ENCODE measurements around the gene TNFAIP8L3. TPM values are rescaled to one million over a fixed set of nuclear protein-coding genes. Genes with fewer than 3 reads are reported as not detected.

TNFAIP8L3 gene
- total RNA-seq, 4 donors from 2014 or later: 13.4 to 26.4 (median 15.6) TPM

- Histone ChIP-seq H3K4me3 (no peak overlapping the region), H3K9me3 (no peaks in the 10 kb centered on the region), H3K4me1 (peaks cover 7 to 45% (median 36%) of the 10 kb centered on the region in 4 donors), H3K27me3 (no peaks in the 10 kb centered on the region), H3K36me3 (no peaks in the 10 kb centered on the region), H3K27ac (replicated peaks in 1 of 4) (peak overlapping the region; percentile 69 to 82 (median 78))
- no peak for TF ChIP-seq EP300 (IDR thresholded peaks at IDR 0.05)
- no peak for TF ChIP-seq POLR2A (IDR thresholded peaks at IDR 0.05; ENCODE audit: low read depth)
- no peak for TF ChIP-seq POLR2AphosphoS5 (IDR thresholded peaks at IDR 0.05)
- TF ChIP-seq CTCF (IDR thresholded peaks at IDR 0.05): no peak
- no peak for DNase-seq (ENCODE audit: extremely low spot score)
- 73% methylated on average over 7 of the region's 7 CpGs for WGBS
- intact Hi-C loops (cut with DNase I): no loop called here
Measured at GRCh38 chr15:51075826-51076523, 18.7 kb downstream of the TNFAIP8L3 start.

- Histone ChIP-seq H3K36me3 (no peaks in the 10 kb centered on the region), H3K9me3 (no peaks in the 10 kb centered on the region), H3K4me3 (no peak overlapping the region), H3K27ac (replicated peaks in 1 of 4) (peak overlapping the region; percentile 69 to 82 (median 78)), H3K27me3 (no peaks in the 10 kb centered on the region), H3K4me1 (peaks cover 7 to 45% (median 36%) of the 10 kb centered on the region in 4 donors)
- 68% methylated on average over 5 of the region's 5 CpGs for WGBS
- DNase-seq (ENCODE audit: extremely low spot score): no peak
- TF ChIP-seq EP300 (IDR thresholded peaks at IDR 0.05): no peak
- TF ChIP-seq POLR2AphosphoS5 (IDR thresholded peaks at IDR 0.05): no peak
- no peak for TF ChIP-seq CTCF (IDR thresholded peaks at IDR 0.05)
- TF ChIP-seq POLR2A (IDR thresholded peaks at IDR 0.05; ENCODE audit: low read depth): no peak
- intact Hi-C loops (cut with DNase I): no loop called here
Measured at GRCh38 chr15:51075364-51075763, 19.3 kb downstream of the TNFAIP8L3 start.

- H3K27me3 ChIP-seq: no peaks in the 10 kb centered on the region
- 92% methylated on average over 5 of the region's 5 CpGs for WGBS
- H3K4me3 ChIP-seq: no peak overlapping the region
- peak overlapping the region; percentile 69 to 82 (median 78) for H3K27ac ChIP-seq (replicated peaks in 1 of 4)
- no peak for DNase-seq (ENCODE audit: extremely low spot score)
- no peaks in the 10 kb centered on the region for H3K9me3 ChIP-seq
- H3K36me3 ChIP-seq: no peaks in the 10 kb centered on the region
- H3K4me1 ChIP-seq: peaks cover 7 to 45% (median 36%) of the 10 kb centered on the region in 4 donors
- intact Hi-C loops (cut with DNase I): no loop called here
- TF ChIP-seq POLR2A (IDR thresholded peaks at IDR 0.05; ENCODE audit: low read depth): no peak
- no peak for TF ChIP-seq CTCF (IDR thresholded peaks at IDR 0.05)
- no peak for TF ChIP-seq EP300 (IDR thresholded peaks at IDR 0.05)
- no peak for TF ChIP-seq POLR2AphosphoS5 (IDR thresholded peaks at IDR 0.05)
Measured at GRCh38 chr15:51074926-51075325, 19.8 kb downstream of the TNFAIP8L3 start.

GRCh38 chr15:51071578-51071977, 23.1 kb downstream of the TNFAIP8L3 start:
- Histone ChIP-seq H3K27ac (replicated peaks in 1 of 4) (no peak overlapping the region), H3K27me3 (no peaks in the 10 kb centered on the region), H3K4me3 (no peak overlapping the region), H3K36me3 (no peaks in the 10 kb centered on the region), H3K4me1 (peaks cover 7 to 41% (median 34%) of the 10 kb centered on the region in 4 donors), H3K9me3 (no peaks in the 10 kb centered on the region)
- intact Hi-C loops (cut with DNase I): no loop called here
- TF ChIP-seq POLR2A (IDR thresholded peaks at IDR 0.05; ENCODE audit: low read depth): no peak
- TF ChIP-seq POLR2AphosphoS5 (IDR thresholded peaks at IDR 0.05): no peak
- no peak for TF ChIP-seq EP300 (IDR thresholded peaks at IDR 0.05)
- TF ChIP-seq CTCF (IDR thresholded peaks at IDR 0.05): no peak
- WGBS: 100% methylated on average over 1 of the region's 1 CpG
- no peak for DNase-seq (ENCODE audit: extremely low spot score)
